H1 (cell line): Measurements from ENCODE around the gene IFT43. TPM values are rescaled to one million over a fixed set of nuclear protein-coding genes. Genes with fewer than 3 reads are reported as not detected.

ENCODE experiments used
- CTCF ChIA-PET: fragments of 300-600 bp; sonication (Branson Sonifier 250); formaldehyde crosslinking; loops from one replicate; lab custom pipeline; 2021; ENCODE audit not compliant: partially characterized antibody; lab: Charles Lee
- POLR2A ChIA-PET: fragments of 300-600 bp; sonication (Branson Sonifier 250); formaldehyde crosslinking; loops from one replicate; lab custom pipeline; 2021; ENCODE audit warnings: inconsistent platforms; ENCODE audit not compliant: partially characterized antibody; lab: Charles Lee
- DNase-seq, 2 experiments: peaks; one replicate each; pipeline versions ENCODE4 v3.0.0 to v3.0.0-alpha.2; 2010 to 2022; ENCODE audit warnings: low spot score in 2 of 2, low read depth in 1 of 2, mixed read lengths in 1 of 2
- FAIRE-seq: peaks from 2 replicates; lab custom pipeline; 2011; peaks lifted over from hg19 to GRCh38; lab: Jason Lieb, UNC
- H2AFZ ChIP-seq: 2 replicates; pipeline ENCODE4 v1.8.1; 2012; ENCODE audit warnings: low read length, inconsistent platforms
- H2AK5ac ChIP-seq: 2 replicates; pipeline ENCODE4 v1.6.1; 2013; ENCODE audit warnings: low read depth, low read length
- H2BK120ac ChIP-seq: replicated peaks from 2 replicates; pipeline ENCODE3; 2013; ENCODE audit warnings: low read depth, low read length, inconsistent platforms
- H2BK12ac ChIP-seq: 2 replicates; pipeline ENCODE4 v1.6.1; 2013; ENCODE audit warnings: low read depth, low read length
- H2BK15ac ChIP-seq: 2 replicates; pipeline ENCODE4 v1.6.1; 2013; ENCODE audit warnings: low read length
- H2BK20ac ChIP-seq: 2 replicates; pipeline ENCODE4 v1.6.1; 2013; ENCODE audit warnings: low read length
- H2BK5ac ChIP-seq: 2 replicates; pipeline ENCODE4 v1.6.1; 2013; ENCODE audit warnings: low read depth, low read length
- H3K14ac ChIP-seq: 2 replicates; pipeline ENCODE4 v1.6.1; 2013; ENCODE audit warnings: inconsistent platforms; ENCODE audit not compliant: insufficient read length
- H3K18ac ChIP-seq: 2 replicates; pipeline ENCODE4 v1.6.1; 2013; ENCODE audit warnings: low read length; ENCODE audit errors: extremely low read depth
- H3K23ac ChIP-seq: 2 replicates; pipeline ENCODE4 v1.6.1; 2013; ENCODE audit warnings: inconsistent platforms; ENCODE audit not compliant: insufficient read length
- H3K23me2 ChIP-seq: 2 replicates; pipeline ENCODE4 v1.6.1; 2013; ENCODE audit warnings: low read depth, low read length
- H3K27ac ChIP-seq: 2 replicates; pipeline ENCODE4 v1.6.1; 2011; ENCODE audit warnings: low read depth, low read length, inconsistent platforms
- H3K27me3 ChIP-seq, 4 experiments: replicated peaks in 1 of 4; 1 replicate in 1 of 4; 2 replicates in 3 of 4; pipeline versions ENCODE4 v1.6.1 to v1.8.1; 2011 to 2013; ENCODE audit warnings: low read length in 3 of 4, mild to moderate bottlenecking in 3 of 4, inconsistent platforms in 2 of 4, mixed read lengths in 2 of 4, moderate library complexity in 1 of 4; ENCODE audit not compliant: control insufficient read depth in 3 of 4, insufficient read depth in 3 of 4; ENCODE audit errors: extremely low read depth in 1 of 4
- H3K36me3 ChIP-seq, 4 experiments: 2 replicates each; pipeline versions ENCODE4 v1.6.1 to v1.8.1; 2011 to 2013; ENCODE audit warnings: mild to moderate bottlenecking in 4 of 4, low read length in 3 of 4, moderate library complexity in 2 of 4, control low read depth in 1 of 4, inconsistent platforms in 1 of 4; ENCODE audit not compliant: insufficient read depth in 4 of 4, control insufficient read depth in 2 of 4
- H3K4ac ChIP-seq: replicated peaks from 2 replicates; pipeline ENCODE3; 2013; ENCODE audit warnings: low read length, low read depth, mixed read lengths, inconsistent platforms; ENCODE audit not compliant: insufficient read length
- H3K4me1 ChIP-seq, 4 experiments: replicated peaks in 1 of 4; 1 replicate in 1 of 4; 2 replicates in 3 of 4; pipeline versions ENCODE4 v1.6.1 to v1.8.1; 2011 to 2013; ENCODE audit warnings: low read length in 3 of 4, inconsistent platforms in 2 of 4, mixed read lengths in 1 of 4; ENCODE audit not compliant: insufficient read depth in 4 of 4, control insufficient read depth in 3 of 4
- H3K4me2 ChIP-seq, 2 experiments: 2 replicates each; pipeline versions ENCODE4 v1.6.1 to v1.8.1; 2011 to 2013; ENCODE audit warnings: low read depth in 2 of 2, low read length in 2 of 2, control low read depth in 1 of 2, inconsistent platforms in 1 of 2, mild to moderate bottlenecking in 1 of 2; ENCODE audit not compliant: insufficient read depth in 1 of 2
- H3K4me3 ChIP-seq, 4 experiments: fragments of 200-600, 300-600 bp in 1 of 4; sonication (generic), shearing (Covaris generic), sonication (Bioruptor Twin) in 1 of 4; 2 replicates each; pipeline versions ENCODE4 v1.5.1 to v1.8.1; 2011 to 2016; ENCODE audit warnings: low read length in 4 of 4, low read depth in 3 of 4, control low read depth in 2 of 4, inconsistent platforms in 2 of 4, mild to moderate bottlenecking in 2 of 4, mixed read lengths in 1 of 4, moderate library complexity in 1 of 4; ENCODE audit not compliant: insufficient read depth in 2 of 4; ENCODE audit errors: extremely low read depth in 1 of 4
- H3K56ac ChIP-seq: replicated peaks from 2 replicates; pipeline ENCODE3; 2013; ENCODE audit warnings: low read depth, mild to moderate bottlenecking, mixed read lengths, low read length, inconsistent platforms; ENCODE audit not compliant: insufficient read length
- H3K79me1 ChIP-seq: 2 replicates; pipeline ENCODE4 v1.6.1; 2013; ENCODE audit warnings: low read depth, low read length, control low read depth
- H3K79me2 ChIP-seq, 2 experiments: 2 replicates each; pipeline versions ENCODE4 v1.6.1 to v1.8.1; 2012 to 2013; ENCODE audit warnings: low read length in 2 of 2, mild to moderate bottlenecking in 2 of 2, inconsistent platforms in 1 of 2; ENCODE audit not compliant: insufficient read depth in 2 of 2, control insufficient read depth in 1 of 2
- H3K9ac ChIP-seq, 4 experiments: replicated peaks in 1 of 4; 1 replicate in 1 of 4; 2 replicates in 3 of 4; pipeline versions ENCODE4 v1.6.1 to v1.8.1; 2011 to 2013; ENCODE audit warnings: low read depth in 3 of 4, low read length in 3 of 4, control low read depth in 2 of 4, mild to moderate bottlenecking in 2 of 4, moderate library complexity in 2 of 4, inconsistent platforms in 1 of 4; ENCODE audit errors: extremely low read depth in 1 of 4
- H3K9me3 ChIP-seq, 2 experiments: 2 replicates each; pipeline versions ENCODE4 v1.6.1 to v1.8.1; 2012 to 2013; ENCODE audit warnings: mild to moderate bottlenecking in 2 of 2, moderate library complexity in 2 of 2, control low read depth in 1 of 2, inconsistent platforms in 1 of 2, low read depth in 1 of 2, low read length in 1 of 2, mixed read lengths in 1 of 2; ENCODE audit not compliant: insufficient read depth in 2 of 2
- H4K20me1 ChIP-seq, 2 experiments: replicated peaks in 1 of 2; 2 replicates each; pipeline versions ENCODE3 to v1.8.1; 2011 to 2013; ENCODE audit warnings: inconsistent platforms in 2 of 2, low read length in 2 of 2, mild to moderate bottlenecking in 1 of 2; ENCODE audit not compliant: insufficient read depth in 2 of 2, control insufficient read depth in 1 of 2
- H4K5ac ChIP-seq: 2 replicates; pipeline ENCODE4 v1.6.1; 2013; ENCODE audit warnings: low read length, low read depth, mixed read lengths, inconsistent platforms; ENCODE audit not compliant: insufficient read length
- H4K8ac ChIP-seq: 2 replicates; pipeline ENCODE4 v1.8.0; 2013; ENCODE audit warnings: mild to moderate bottlenecking, moderate library complexity, low read length, inconsistent platforms; ENCODE audit not compliant: insufficient read depth; ENCODE audit errors: extremely low read depth
- H4K91ac ChIP-seq: replicated peaks from 2 replicates; pipeline ENCODE3; 2013; ENCODE audit warnings: low read length, mixed read lengths, inconsistent platforms; ENCODE audit not compliant: insufficient read length
- CEBPB ChIP-seq: IDR thresholded peaks from 2 replicates; pipeline ENCODE4 v1.6.1; 2012; ENCODE audit warnings: low read depth, low read length
- NANOG ChIP-seq: IDR thresholded peaks from 2 replicates; pipeline ENCODE4 v1.6.1; 2011; ENCODE audit warnings: low read length, low read depth, mild to moderate bottlenecking, inconsistent platforms; ENCODE audit not compliant: insufficient read depth, poor library complexity, severe bottlenecking
- RNF2 ChIP-seq: fragments of 200-900, 300-1000 bp; sonication (generic); IDR thresholded peaks from 2 replicates; pipeline ENCODE4 v1.7.1; 2016; ENCODE audit warnings: borderline replicate concordance, low read depth, mild to moderate bottlenecking, antibody characterized with exemption, low read length; ENCODE audit not compliant: poor library complexity, severe bottlenecking; ENCODE audit errors: missing control alignments
- WGBS, 2 experiments: shearing (Covaris generic) in 1 of 2; methylation state at CpG; one replicate each; pipeline versions ENCODE4 v1.1.6 to v1.1.7; 2013 to 2015; ENCODE audit warnings: low lambda C conversion rate in 2 of 2, mixed read lengths in 2 of 2, inconsistent platforms in 1 of 2, low coverage in 1 of 2, missing lambda C conversion rate in 1 of 2; ENCODE audit not compliant: insufficient replicate concordance in 2 of 2, insufficient coverage in 1 of 2, insufficient read length in 1 of 2; ENCODE audit errors: extremely low coverage in 1 of 2, missing lambda C conversion rate in 1 of 2; 5-methylcytosine and 5-hydroxymethylcytosine counted together
- polyA plus RNA-seq, 7 experiments: library from polyadenylated mRNA; depleted of rRNA in 3 of 7; stranded (reverse) in 5 of 7; unstranded in 2 of 7; fragments of >200 nt in 5 of 7; fragments of 200-250 nt in 2 of 7; gene quantifications; 1 replicate in 5 of 7; 2 replicates in 1 of 7; 4 replicates in 1 of 7; pipeline versions ENCODE4 v1.2.1 to v1.2.3, GENCODE V29; 2011 to 2013; ENCODE audit warnings: missing spikeins in 2 of 7, mixed read lengths in 2 of 7
- total RNA-seq: library from RNA; stranded (reverse); fragmentation: NEBNext Ultra II Directional; extraction: Animal tissue kit (Norgen Biotek cat#: 25700); gene quantifications from 2 replicates; pipeline ENCODE4 v1.2.1, GENCODE V29; 2021
- TF ChIP-seq, protein P1 (sequence below), 3 experiments: IDR thresholded peaks; 1 replicate in 2 of 3; 2 replicates in 1 of 3; pipeline versions ENCODE4 v1.5.1 to v1.6.1; 2011; ENCODE audit warnings: low read length in 3 of 3, mild to moderate bottlenecking in 3 of 3, inconsistent platforms in 2 of 3, low read depth in 1 of 3, moderate library complexity in 1 of 3; ENCODE audit not compliant: insufficient read depth in 1 of 3; ENCODE audit errors: control extremely low read depth in 1 of 3
- TF ChIP-seq, protein P2 (sequence below): IDR thresholded peaks from 2 replicates; pipeline ENCODE4 v1.6.1; 2011; ENCODE audit warnings: low read depth, mild to moderate bottlenecking, low read length; ENCODE audit not compliant: insufficient read depth

The IFT43 gene
- total and polyA plus RNA-seq, 2 of the 8 experiments (the other 6 are each of a cell fraction or from before 2014, with no cell fraction given): 17.0 to 20.8 TPM

DNA sequence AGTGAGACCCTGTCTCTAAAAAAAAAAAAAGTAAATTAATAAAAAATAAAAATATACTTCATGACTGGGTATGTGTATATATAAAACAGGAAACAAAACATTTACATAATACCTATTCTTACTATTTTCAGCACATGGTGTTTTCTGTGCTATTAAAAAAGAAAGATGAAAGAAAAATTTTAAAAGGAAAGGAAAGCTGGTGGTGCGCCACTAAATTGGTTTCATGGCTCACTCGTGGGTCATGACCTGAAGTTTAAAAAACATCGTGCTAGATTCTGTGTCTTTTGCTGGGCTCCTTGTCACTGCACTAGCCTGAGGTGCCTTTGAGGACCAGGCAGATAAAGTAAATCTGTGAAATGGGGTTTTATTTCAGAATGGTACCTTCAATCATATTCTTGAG, 69.8 kb downstream of the IFT43 start:
- H3K27ac ChIP-seq: no peak overlapping the region
- H3K79me2 ChIP-seq: no peaks in the 10 kb centered on the region
- no peak overlapping the region for H2BK20ac ChIP-seq
- DNase-seq (no peak), FAIRE-seq (no peak)
- no peak overlapping the region for H3K23ac ChIP-seq
- no peak overlapping the region for H3K4ac ChIP-seq
- H3K4me2 ChIP-seq: no peak overlapping the region
- POLR2A ChIA-PET: interaction anchor here (1.1 kb wide), 1 partner anchor 97 kb away, joined by 3 read pairs; the partner anchor contains the start of gene GPATCH2L
- no peak overlapping the region for H4K8ac ChIP-seq
- no peak overlapping the region for H2BK12ac ChIP-seq
- TF ChIP-seq, protein P1, sequence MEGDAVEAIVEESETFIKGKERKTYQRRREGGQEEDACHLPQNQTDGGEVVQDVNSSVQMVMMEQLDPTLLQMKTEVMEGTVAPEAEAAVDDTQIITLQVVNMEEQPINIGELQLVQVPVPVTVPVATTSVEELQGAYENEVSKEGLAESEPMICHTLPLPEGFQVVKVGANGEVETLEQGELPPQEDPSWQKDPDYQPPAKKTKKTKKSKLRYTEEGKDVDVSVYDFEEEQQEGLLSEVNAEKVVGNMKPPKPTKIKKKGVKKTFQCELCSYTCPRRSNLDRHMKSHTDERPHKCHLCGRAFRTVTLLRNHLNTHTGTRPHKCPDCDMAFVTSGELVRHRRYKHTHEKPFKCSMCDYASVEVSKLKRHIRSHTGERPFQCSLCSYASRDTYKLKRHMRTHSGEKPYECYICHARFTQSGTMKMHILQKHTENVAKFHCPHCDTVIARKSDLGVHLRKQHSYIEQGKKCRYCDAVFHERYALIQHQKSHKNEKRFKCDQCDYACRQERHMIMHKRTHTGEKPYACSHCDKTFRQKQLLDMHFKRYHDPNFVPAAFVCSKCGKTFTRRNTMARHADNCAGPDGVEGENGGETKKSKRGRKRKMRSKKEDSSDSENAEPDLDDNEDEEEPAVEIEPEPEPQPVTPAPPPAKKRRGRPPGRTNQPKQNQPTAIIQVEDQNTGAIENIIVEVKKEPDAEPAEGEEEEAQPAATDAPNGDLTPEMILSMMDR (IDR thresholded peaks at IDR 0.05; ENCODE audit: control extremely low read depth in 1 of 3, insufficient read depth in 1 of 3, low read depth in 1 of 3, low read length in 3 of 3): no peak
- TF ChIP-seq CEBPB (no peak), NANOG (no peak), RNF2 (no peak)
- TF ChIP-seq, protein P2, sequence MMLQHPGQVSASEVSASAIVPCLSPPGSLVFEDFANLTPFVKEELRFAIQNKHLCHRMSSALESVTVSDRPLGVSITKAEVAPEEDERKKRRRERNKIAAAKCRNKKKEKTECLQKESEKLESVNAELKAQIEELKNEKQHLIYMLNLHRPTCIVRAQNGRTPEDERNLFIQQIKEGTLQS: no peak
- no peaks in the 10 kb centered on the region for H3K36me3 ChIP-seq
- no peak overlapping the region for H2AK5ac ChIP-seq
- no peaks in the 10 kb centered on the region for H3K23me2 ChIP-seq
- no peak overlapping the region for H3K56ac ChIP-seq
- no peak overlapping the region for H4K5ac ChIP-seq
- H2BK5ac ChIP-seq: no peak overlapping the region
- 96% methylated on average over 2 of the region's 3 CpGs; no CpG with 5 or more reads in 1 of the 2 experiments for WGBS, 2 experiments
- no peak overlapping the region for H3K18ac ChIP-seq
- CTCF ChIA-PET: interaction anchor here (0.6 to 4.9 kb wide), 22 partner anchors 8 to 1194 kb away, joined by 3 to 51 read pairs (median 4); no protein-coding TSS in a partner anchor
- no peak overlapping the region for H3K14ac ChIP-seq
- H2BK120ac ChIP-seq: no peak overlapping the region
- no peak overlapping the region for H3K9ac ChIP-seq
- no peaks in the 10 kb centered on the region for H3K9me3 ChIP-seq
- no peaks in the 10 kb centered on the region for H3K79me1 ChIP-seq
- peaks cover 2 to 11% (median 5%) of the 10 kb centered on the region in 4 experiments for H3K4me1 ChIP-seq
- no peaks in the 10 kb centered on the region for H4K20me1 ChIP-seq
- no peak overlapping the region for H3K4me3 ChIP-seq
- H2BK15ac ChIP-seq: no peak overlapping the region
- H4K91ac ChIP-seq: no peak overlapping the region
- H3K27me3 ChIP-seq: no peaks in the 10 kb centered on the region
- no peak overlapping the region for H2AFZ ChIP-seq
